Esophagus squamous epithelium (tissue), 4 donors: ENCODE measurements around the gene DLEC1.

Experiments
- POLR2A ChIP-seq, 4 donors: fragments of 450-650 bp; IDR thresholded peaks; one replicate each; pipeline ENCODE4 v1.6.1; 2017; ENCODE audit warnings: antibody characterized with exemption in 4 of 4, mild to moderate bottlenecking in 4 of 4, moderate library complexity in 3 of 4
- TF ChIP-seq, protein P1 (sequence below), 6 experiments: fragments of 450-650 bp in 4 of 6; fragments of 200-600 bp in 2 of 6; sonication (generic) in 2 of 6; IDR thresholded peaks; one replicate each; pipeline ENCODE4 v1.5.1; 2016 to 2019; ENCODE audit warnings: antibody characterized with exemption in 6 of 6, mild to moderate bottlenecking in 4 of 6, moderate library complexity in 4 of 6

DNA sequence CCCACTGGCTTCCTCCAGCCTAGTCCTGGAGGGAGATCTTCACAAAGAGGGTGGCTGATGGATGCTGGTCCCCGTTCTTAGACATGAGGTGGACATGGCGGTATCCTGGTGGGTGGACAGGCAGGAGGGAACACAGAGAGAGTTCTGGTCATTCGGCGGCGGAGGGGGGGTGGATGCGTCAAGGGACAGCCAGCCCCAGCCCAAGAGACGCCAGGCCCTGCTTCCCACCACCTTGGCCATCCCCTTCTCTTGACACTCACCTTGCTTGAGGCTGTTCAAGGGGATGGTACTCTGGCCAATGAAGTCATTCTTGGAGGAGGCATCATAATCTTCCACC is 31.3 kb upstream of the DLEC1 start:
- TF ChIP-seq, protein P1, sequence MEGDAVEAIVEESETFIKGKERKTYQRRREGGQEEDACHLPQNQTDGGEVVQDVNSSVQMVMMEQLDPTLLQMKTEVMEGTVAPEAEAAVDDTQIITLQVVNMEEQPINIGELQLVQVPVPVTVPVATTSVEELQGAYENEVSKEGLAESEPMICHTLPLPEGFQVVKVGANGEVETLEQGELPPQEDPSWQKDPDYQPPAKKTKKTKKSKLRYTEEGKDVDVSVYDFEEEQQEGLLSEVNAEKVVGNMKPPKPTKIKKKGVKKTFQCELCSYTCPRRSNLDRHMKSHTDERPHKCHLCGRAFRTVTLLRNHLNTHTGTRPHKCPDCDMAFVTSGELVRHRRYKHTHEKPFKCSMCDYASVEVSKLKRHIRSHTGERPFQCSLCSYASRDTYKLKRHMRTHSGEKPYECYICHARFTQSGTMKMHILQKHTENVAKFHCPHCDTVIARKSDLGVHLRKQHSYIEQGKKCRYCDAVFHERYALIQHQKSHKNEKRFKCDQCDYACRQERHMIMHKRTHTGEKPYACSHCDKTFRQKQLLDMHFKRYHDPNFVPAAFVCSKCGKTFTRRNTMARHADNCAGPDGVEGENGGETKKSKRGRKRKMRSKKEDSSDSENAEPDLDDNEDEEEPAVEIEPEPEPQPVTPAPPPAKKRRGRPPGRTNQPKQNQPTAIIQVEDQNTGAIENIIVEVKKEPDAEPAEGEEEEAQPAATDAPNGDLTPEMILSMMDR (IDR thresholded peaks at IDR 0.05): no peak
- TF ChIP-seq POLR2A (IDR thresholded peaks at IDR 0.05): no peak
